HG02798 (cell line): ENCODE results near the gene AHDC1.

Source experiments
- ATAC-seq: cut with Tn5 transposase; IDR thresholded peaks from one replicate; pipeline ENCODE4 v1.9.1; 2021; ENCODE audit warnings: mild to moderate bottlenecking; ENCODE audit not compliant: unreplicated experiment, poor library complexity

AHDC1 gene

DNA sequence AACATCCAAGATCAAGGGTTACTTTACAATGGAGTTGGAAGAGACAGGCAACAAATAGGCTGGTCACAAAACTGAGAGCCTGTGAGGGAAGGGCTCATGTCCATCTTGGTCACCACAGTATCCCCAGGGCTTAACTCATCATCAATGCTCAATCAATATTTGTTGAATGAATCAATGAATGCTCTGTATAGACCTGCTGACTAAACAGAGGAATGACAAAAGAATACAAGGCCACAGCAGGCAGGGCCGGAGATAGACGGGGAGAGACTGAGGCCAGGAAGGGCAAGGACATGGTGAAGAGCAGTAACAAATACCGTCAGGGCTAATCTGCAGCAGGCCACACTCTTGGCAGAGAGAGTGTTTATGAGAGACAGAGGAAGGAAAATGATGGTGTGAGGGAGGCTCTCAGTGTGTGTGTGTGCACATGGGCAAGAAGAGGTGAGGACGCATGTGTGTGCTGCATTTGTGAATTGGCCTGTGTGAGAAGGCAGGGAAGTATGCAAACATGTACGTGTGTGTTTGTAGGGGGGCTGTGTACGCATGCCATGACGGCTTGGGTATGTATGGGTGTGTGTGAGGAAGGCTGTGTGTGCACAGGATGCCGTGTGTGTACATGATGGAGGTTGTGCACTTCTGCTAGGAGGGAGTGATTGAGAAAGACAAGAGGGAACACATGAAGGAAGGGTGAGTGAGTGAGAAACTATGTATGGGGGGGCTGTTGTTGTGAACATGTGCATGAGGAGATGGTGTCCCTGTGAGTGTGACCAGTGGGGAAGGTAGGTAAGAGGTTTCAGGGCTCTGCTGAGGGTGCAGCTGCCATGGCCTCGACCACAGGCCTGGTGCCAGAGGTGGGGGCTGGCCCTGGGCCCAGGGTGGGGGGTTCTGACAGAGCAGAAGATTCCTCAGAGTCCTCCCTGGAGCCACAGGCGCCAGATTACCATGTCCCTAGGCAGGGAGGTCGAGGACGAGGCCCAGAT is 15.4 kb downstream of the AHDC1 start:
- ATAC-seq = no peak

DNA sequence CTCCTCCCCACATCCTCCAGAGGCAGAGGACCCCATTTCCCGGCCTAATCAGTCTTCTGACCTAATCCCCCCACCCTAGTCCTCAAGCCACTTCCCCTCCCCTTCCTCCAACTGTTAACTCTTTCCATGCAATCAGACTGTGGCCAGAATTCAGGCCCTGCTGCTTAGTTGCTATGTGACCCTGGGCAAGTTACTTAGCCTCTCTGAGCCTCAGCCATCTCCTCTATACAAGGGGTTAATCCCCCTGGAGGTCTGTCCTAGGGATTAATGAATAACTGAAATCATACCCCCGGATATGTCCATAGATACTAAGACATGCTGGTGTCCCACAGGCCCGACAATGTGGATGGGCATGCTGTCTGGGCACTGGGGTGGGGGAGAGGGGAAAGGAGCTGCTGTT is 18.3 kb downstream of the AHDC1 start:
- ATAC-seq = no peak

GRCh38 chr1:27584453-27584852 is 19.5 kb downstream of the AHDC1 start:
- no peak for ATAC-seq

GRCh38 chr1:27583479-27583878 is 20.5 kb downstream of the AHDC1 start:
- ATAC-seq = no peak

DNA sequence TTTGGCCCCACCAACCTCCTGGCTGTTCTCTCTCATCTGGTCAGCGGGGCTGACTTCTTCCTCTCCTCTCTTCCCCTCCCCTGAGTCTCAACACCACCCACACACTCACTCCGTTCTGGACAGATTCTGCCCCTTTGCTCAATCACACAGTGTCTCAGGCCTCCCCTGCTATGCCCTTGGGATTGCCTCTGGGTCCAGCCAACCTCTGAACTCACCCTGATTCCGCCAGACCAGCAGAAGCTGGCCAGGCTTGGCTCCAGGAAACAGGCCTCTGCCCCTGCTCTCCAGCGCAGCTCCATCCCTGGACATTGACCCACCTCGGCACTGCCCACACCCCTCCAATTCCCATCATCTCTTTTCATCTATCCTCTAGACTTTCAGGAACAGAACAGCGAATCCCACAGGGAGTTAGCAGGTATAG is 22.1 kb downstream of the AHDC1 start:
- ATAC-seq = no peak

DNA sequence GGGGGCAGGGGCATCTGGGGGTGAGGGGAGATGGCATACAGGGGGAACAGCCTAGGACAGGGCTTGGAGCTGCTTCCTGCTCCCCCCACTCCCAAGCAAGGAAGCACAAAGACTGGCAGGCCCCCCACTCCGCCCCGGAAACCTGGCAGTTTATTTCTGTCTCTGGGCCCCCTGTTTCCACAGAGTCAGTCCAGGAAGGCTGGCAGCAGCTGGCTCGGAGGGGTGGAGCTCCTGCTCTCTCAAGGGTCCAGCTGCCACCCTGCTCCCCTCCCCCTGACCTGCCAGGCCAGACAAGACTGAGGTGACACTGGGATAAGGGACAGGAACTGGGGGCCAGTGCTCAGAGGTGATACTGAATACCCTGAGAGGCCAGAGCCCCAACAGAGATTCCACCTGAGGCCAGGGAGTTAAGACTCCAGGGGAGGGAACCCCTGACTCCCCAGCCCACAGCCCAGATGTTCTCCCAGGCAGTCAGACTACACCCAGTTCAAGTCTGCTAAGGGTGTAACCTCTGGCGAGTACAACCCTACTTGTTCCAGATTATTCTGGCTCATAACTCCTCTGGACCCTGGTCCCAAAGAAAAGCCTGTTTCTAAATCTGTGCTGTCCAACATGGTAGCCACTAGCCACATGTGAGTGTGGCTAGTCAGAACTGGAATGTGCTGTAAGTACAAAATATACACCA is 26.3 kb downstream of the AHDC1 start:
- ATAC-seq = no peak

- no peak for ATAC-seq
Observed at GRCh38 chr1:27576806-27577227, 27.1 kb downstream of the AHDC1 start.

GRCh38 chr1:27575840-27576331 is 28.1 kb downstream of the AHDC1 start:
- ATAC-seq = no peak

DNA sequence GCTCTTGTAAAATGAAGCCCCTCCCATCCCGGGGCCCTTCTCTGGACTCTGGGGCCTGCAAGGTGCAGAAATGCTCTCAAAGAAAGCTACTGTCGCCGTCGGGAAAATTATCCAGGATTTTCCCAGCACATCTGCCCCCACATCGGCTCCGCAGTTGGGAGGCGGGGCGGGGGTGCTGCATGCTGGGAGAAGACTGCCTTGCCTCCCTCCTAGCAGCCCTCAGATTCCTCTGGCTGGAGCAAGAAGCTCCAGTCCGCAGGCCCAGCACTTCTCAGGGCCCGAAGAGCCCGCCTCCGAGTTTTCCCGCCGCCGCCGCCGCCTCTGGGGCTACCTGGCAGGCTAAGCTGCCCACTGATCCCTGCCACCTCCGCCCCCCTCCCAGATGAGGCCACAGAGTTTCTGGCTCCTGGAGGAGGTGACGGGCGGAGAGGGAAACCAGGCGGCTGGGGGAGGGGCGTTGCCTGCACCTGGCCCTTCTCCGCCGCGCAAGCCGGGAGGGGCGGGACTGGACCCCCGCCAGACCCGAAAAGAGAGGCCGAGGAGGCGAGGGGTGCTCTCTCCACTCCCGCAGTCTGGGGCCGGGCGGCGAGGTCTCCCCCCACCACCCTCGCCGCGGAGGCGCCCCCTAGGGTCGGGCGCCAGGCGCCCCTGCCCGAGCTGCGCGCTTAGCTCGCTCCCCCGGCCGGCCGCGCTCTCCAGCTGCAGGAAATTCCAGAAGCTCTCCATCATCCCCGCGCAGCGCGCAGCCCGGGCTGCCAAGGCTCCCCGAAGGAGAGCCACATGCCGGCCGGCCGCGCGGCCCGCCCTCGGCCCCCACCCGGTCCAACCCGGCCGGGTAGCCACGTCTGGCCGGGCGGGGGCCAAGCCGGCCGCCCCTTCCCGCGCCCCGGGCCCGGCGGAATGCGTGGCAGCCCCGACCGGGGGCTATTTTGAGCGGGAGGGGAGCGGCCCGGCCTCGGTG is 28.8 kb downstream of the AHDC1 start:
- ATAC-seq = no peak

GRCh38 chr1:27574001-27574781 is 29.8 kb downstream of the AHDC1 start:
- no peak for ATAC-seq

- ATAC-seq = no peak
Observed at GRCh38 chr1:27572679-27573426, 31.1 kb downstream of the AHDC1 start.

DNA sequence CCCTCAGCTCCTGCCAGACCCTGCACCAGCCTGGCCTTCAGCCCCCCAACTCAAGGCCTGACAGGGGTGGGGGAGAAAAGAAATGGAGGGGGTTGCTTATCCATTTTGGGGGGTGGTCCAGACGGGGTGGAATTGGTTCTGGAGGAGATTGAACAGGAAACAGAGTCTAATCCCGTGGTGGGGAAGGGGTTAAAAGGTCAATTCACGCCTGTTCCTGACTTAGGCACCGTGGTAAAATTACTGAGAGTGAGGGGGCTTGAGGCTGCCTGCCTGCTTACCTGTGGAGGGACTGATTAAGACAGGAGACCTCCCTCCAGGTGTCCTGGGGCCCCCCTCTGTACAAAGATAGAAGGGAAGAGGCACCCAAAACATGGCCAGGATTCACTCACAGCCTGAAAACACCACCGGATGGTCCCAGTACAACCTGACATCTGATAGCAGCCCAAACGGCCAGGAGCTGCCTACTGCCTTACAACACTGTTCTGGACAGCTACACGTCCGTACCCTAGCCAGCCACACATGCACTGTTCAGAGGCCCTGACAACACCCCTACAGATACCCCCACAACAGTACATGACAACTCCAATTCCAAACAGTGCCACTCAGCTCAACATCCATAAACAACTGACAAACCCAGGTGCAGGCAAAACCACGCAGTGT is 31.8 kb downstream of the AHDC1 start:
- ATAC-seq = no peak

DNA sequence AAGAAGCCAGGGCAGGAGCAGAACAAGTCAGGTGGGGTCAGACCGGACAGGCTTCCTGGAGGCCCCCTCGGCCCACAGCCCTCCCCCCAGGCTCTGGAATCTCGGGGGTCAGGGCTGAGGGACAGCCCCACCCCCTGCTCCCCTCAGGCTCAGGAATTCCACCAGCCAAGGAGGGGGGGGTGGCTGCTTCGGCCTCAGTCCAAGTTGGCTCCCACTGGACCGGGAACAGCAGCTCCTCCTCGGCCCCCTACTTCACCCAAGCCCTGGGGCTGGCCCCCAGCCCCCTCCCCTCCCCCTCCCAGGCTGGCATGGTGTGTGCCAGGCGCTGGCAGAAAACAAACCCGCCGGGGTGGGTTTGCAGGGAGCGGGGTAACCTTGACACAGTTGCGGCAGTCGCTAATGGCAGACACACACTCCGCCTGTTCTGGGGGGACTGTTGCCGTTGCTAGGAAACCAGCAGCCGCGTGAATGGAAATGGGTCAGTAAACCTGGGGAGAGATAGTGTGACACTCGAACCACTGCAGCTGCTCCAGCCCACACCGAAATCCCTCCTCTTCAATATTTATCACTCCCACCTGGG is 32.4 kb downstream of the AHDC1 start:
- no peak for ATAC-seq

- ATAC-seq = no peak
Observed at GRCh38 chr1:27570784-27571183, 33.2 kb downstream of the AHDC1 start.

GRCh38 chr1:27570356-27570755 is 33.6 kb downstream of the AHDC1 start:
- no peak for ATAC-seq

DNA sequence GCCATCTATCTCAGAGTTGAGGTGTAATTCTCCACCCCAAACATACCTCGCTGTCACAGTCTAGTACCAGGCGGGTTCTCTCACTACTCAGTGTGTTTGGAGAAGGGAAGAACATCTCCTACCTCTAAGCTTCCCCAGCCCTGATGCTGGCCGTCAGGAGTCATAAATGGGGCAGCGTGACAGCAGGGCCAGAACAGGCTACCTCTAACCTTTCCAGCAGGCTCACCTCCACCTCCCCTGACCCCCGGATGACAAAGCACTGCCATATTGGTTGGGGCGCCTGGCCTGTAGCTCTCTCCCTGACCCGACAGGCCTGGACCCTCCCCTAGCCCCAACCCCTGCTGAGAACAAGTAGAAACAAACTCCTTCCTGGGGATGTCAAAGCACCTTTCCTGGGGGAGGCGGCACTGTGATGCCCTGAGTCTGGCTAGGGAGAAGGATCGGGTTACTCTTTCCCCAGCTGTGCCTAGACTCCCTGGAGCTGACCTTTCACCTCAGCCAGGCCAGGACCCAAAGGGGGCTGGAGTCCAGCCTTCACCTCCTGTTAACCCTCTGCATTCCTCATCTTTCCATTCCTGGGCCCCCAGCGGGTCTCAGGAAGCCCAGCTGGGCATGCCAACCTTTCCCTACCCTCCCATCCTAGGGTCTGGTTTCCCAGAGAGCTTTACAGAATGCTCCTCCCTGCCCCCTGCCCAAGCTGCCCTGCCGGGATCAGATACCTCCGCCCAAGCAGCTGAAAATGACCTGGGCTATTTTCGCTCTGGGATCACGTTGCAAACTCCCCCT is 34.2 kb downstream of the AHDC1 start:
- no peak for ATAC-seq

DNA sequence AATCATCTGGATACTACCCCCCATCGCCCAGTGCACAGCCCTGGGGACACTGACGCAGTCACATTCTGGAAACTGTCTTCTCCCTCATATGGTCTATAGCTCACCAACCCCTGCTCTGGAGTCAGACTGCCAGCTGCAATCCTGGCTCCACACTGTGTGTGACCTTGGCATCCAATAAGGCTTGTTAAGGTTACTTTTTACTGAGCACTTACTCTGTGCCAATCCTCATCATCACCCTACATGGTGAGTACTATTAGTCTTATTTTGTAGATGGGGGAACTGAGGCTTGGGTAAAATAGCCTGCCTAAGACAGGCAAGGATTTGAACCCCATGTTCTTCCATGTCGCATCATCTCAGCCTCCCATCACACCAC is 34.9 kb downstream of the AHDC1 start:
- no peak for ATAC-seq
